Ovary (tissue), 9 donors: ENCODE results near the gene C16orf92. TPM values are rescaled to one million over a fixed set of nuclear protein-coding genes. Genes with fewer than 3 reads are reported as not detected.
"Not testable (repeated sequence)": the region's sequence is repeated elsewhere in the genome, so short reads cannot be mapped to it uniquely, and the experiment has no call there.

Experiments
- DNase-seq, 5 donors: peaks; one replicate each; pipeline ENCODE4 v3.0.0-alpha.2; 2019 to 2020
- H3K27ac ChIP-seq, 2 donors: fragments of 200-600 bp; one replicate each; pipeline versions ENCODE4 v1.5.1 to v1.8.0; 2019 to 2022
- H3K27me3 ChIP-seq: fragments of 200-600 bp; one replicate; pipeline ENCODE4 v1.8.0; 2022
- H3K36me3 ChIP-seq: fragments of 200-600 bp; sonication (generic); one replicate; pipeline ENCODE4 v1.5.1; 2019
- H3K4me1 ChIP-seq: one replicate; pipeline ENCODE4 v1.8.1; 2013; ENCODE audit warnings: mild to moderate bottlenecking, moderate library complexity; ENCODE audit not compliant: insufficient read depth
- H3K4me3 ChIP-seq: fragments of 200-600 bp; sonication (generic); one replicate; pipeline ENCODE4 v1.5.1; 2017
- H3K9me3 ChIP-seq, 2 donors: fragments of 200-600 bp in 1 of 2; sonication (generic) in 1 of 2; one replicate each; pipeline versions ENCODE4 v1.5.1 to v1.8.1; 2013 to 2019; ENCODE audit warnings: mild to moderate bottlenecking in 1 of 2, moderate library complexity in 1 of 2
- CTCF ChIP-seq, 3 donors: fragments of 450-650 bp in 2 of 3; fragments of 200-600 bp in 1 of 3; IDR thresholded peaks; one replicate each; pipeline versions ENCODE4 v1.5.1 to v1.8.0; 2016 to 2022; ENCODE audit warnings: antibody characterized with exemption in 3 of 3, mild to moderate bottlenecking in 1 of 3
- EP300 ChIP-seq: sonication (generic); formaldehyde crosslinking; IDR thresholded peaks from one replicate; pipeline ENCODE4 v1.6.1; 2017; ENCODE audit warnings: antibody characterized with exemption
- POLR2A ChIP-seq: fragments of 450-650 bp; IDR thresholded peaks from one replicate; pipeline ENCODE4 v1.6.1; 2017; ENCODE audit warnings: antibody characterized with exemption, mild to moderate bottlenecking, moderate library complexity
- WGBS, 3 donors: extraction: QIAGEN DNeasy Blood & Tissue Kit in 1 of 3; methylation state at CpG; one replicate each; pipeline versions ENCODE4 v1.1.5 to v1.1.7; 2013 to 2017; 5-methylcytosine and 5-hydroxymethylcytosine counted together
- intact Hi-C, 4 donors: fragments of 100-400 bp; cut with DNase I; formaldehyde crosslinking; loops; one replicate each; pipeline versions ENCODE4 v1.11.0 to v1.15.1; 2022 to 2023
- polyA plus RNA-seq, 2 donors: library from polyadenylated mRNA; stranded (reverse); fragments of 200-250 nt in 1 of 2; fragments of 350-450 nt in 1 of 2; fragmentation: Illumina TruSeq in 1 of 2; extraction: RNeasy Lipid Tissue Mini Kit (QIAGEN cat#74804) in 1 of 2; gene quantifications; one replicate each; pipeline ENCODE4 v1.2.3, GENCODE V29; 2013 to 2014
- total RNA-seq, 7 donors: library from RNA; depleted of rRNA in 2 of 7; stranded (reverse); fragments of >200 nt in 2 of 7; fragmentation: NEBNext Ultra II Directional in 3 of 7; extraction: Animal tissue kit (Norgen Biotek cat#: 25700) in 3 of 7; gene quantifications; one replicate each; pipeline versions ENCODE4 v1.1.0 to v1.2.4, GENCODE V29; 2016 to 2023
- donor health status: DM: no; HTN: no; CAD: no; lungs with moderate emphysema.
- donor health status: DM: no; HTN: no; CAD: no.
- donor health status: Bipolar disorder and iron deficiency.
- donor health status: DM: yes; HTN: yes; CAD: no.
- donor health status: DM: no; HTN: no; CAD: no.
- donor health status: DM: yes; HTN: yes; CAD: no.

Gene C16orf92
- total and polyA plus RNA-seq, 9 donors: not detected

- TF ChIP-seq CTCF (IDR thresholded peaks at IDR 0.05) (no peak), EP300 (no peak), POLR2A (no peak)
- intact Hi-C loops: loop anchor here in 1 of 4 donors (10.0 kb wide), 1 partner anchor 132 kb away; no protein-coding TSS in a partner anchor
- Histone ChIP-seq H3K9me3 (no peaks in the 10 kb centered on the region), H3K27me3 (no peaks in the 10 kb centered on the region), H3K4me3 (no peak overlapping the region), H3K4me1 (no peaks in the 10 kb centered on the region), H3K36me3 (no peaks in the 10 kb centered on the region), H3K27ac (no peak overlapping the region)
- no peak for DNase-seq
- 60 to 69% (median 63%) methylated on average over 8 of the region's 8 CpGs for WGBS, 3 donors
Observed at GRCh38 chr16:30016555-30017276, 6.3 kb upstream of the C16orf92 start.

GRCh38 chr16:30017277-30017656, 5.7 kb upstream of the C16orf92 start:
- Histone ChIP-seq H3K4me1 (no peaks in the 10 kb centered on the region), H3K36me3 (no peaks in the 10 kb centered on the region), H3K27me3 (no peaks in the 10 kb centered on the region), H3K4me3 (no peak overlapping the region), H3K9me3 (no peaks in the 10 kb centered on the region), H3K27ac (no peak overlapping the region)
- no peak for DNase-seq
- WGBS, 3 donors: 95 to 99% (median 97%) methylated on average over 2 of the region's 2 CpGs
- intact Hi-C loops: loop anchor here in 1 of 4 donors (10.0 kb wide), 1 partner anchor 132 kb away; no protein-coding TSS in a partner anchor
- TF ChIP-seq POLR2A (no peak), EP300 (no peak), CTCF (IDR thresholded peaks at IDR 0.05) (no peak)

- 87 to 91% (median 88%) methylated on average over 4 of the region's 4 CpGs for WGBS, 3 donors
- not testable (repeated sequence) for H3K4me1 ChIP-seq, H3K27ac ChIP-seq, H3K4me3 ChIP-seq, H3K9me3 ChIP-seq, H3K36me3 ChIP-seq, H3K27me3 ChIP-seq, DNase-seq
- intact Hi-C loops: loop anchor here in 1 of 4 donors (10.0 kb wide), 1 partner anchor 133 kb away; no protein-coding TSS in a partner anchor
Observed at GRCh38 chr16:30017937-30018336, 5.1 kb upstream of the C16orf92 start.

- H3K4me3 ChIP-seq: no peak overlapping the region
- no peak for DNase-seq
- WGBS, 3 donors: 71 to 76% (median 73%) methylated on average over 4 of the region's 4 CpGs
- H3K4me1 ChIP-seq: no peaks in the 10 kb centered on the region
- H3K36me3 ChIP-seq: no peaks in the 10 kb centered on the region
- no peaks in the 10 kb centered on the region for H3K27me3 ChIP-seq
- H3K9me3 ChIP-seq: no peaks in the 10 kb centered on the region
- intact Hi-C loops: loop anchor here in 1 of 4 donors (10.0 kb wide), 1 partner anchor 134 kb away; no protein-coding TSS in a partner anchor
- TF ChIP-seq CTCF (IDR thresholded peaks at IDR 0.05): no peak
- no peak for TF ChIP-seq EP300
- no peak for TF ChIP-seq POLR2A
- H3K27ac ChIP-seq: no peak overlapping the region
Observed at GRCh38 chr16:30018731-30019158, 4.3 kb upstream of the C16orf92 start.

- TF ChIP-seq POLR2A (no peak), CTCF (IDR thresholded peaks at IDR 0.05) (no peak), EP300 (no peak)
- Histone ChIP-seq H3K36me3 (no peaks in the 10 kb centered on the region), H3K9me3 (no peaks in the 10 kb centered on the region), H3K27me3 (no peaks in the 10 kb centered on the region), H3K27ac (no peak overlapping the region), H3K4me3 (no peak overlapping the region), H3K4me1 (no peaks in the 10 kb centered on the region)
- intact Hi-C loops: loop anchor here in 3 of 4 donors (2.0 to 10.0 kb wide), 3 partner anchors 299 to 329 kb away; no protein-coding TSS in a partner anchor
- 78 to 83% (median 82%) methylated on average over 11 of the region's 11 CpGs for WGBS, 3 donors
- DNase-seq: no peak
Observed at GRCh38 chr16:30023586-30023985, 588 bp downstream of the C16orf92 start.
